IPS DF 4.7 (cell line): ENCODE results near the gene PJVK.

Source experiments
- DNase-seq: peaks from one replicate; pipeline ENCODE4 v3.0.0-alpha.2; 2013; ENCODE audit warnings: low spot score; ENCODE audit errors: extremely low read depth

Gene PJVK

GRCh38 chr2:178480227-178481181, 29.3 kb downstream of the PJVK start, which contains the start of gene PLEKHA3:
Gene PLEKHA3, plus strand, starts transcription at chr2:178480457. Its CDS starts 413 bp downstream, at chr2:178480870.
- no peak for DNase-seq

GRCh38 chr2:178482437-178482836, 31.3 kb downstream of the PJVK start:
- DNase-seq: no peak

- DNase-seq: no peak
Measured at GRCh38 chr2:178484245-178485041, 33.3 kb downstream of the PJVK start.

- no peak for DNase-seq
Measured at GRCh38 chr2:178485356-178485755, 34.2 kb downstream of the PJVK start.

- no peak for DNase-seq
Measured at GRCh38 chr2:178491612-178492011, 40.4 kb downstream of the PJVK start.

- DNase-seq: no peak
Measured at GRCh38 chr2:178496049-178496448, 44.9 kb downstream of the PJVK start.

GRCh38 chr2:178498137-178498536, 47.0 kb downstream of the PJVK start:
- no peak for DNase-seq

GRCh38 chr2:178499640-178500039, 48.5 kb downstream of the PJVK start:
- no peak for DNase-seq

- no peak for DNase-seq
Measured at GRCh38 chr2:178502751-178503150, 51.6 kb downstream of the PJVK start.

GRCh38 chr2:178506101-178506500, 54.9 kb downstream of the PJVK start:
- no peak for DNase-seq

GRCh38 chr2:178506524-178506923, 55.3 kb downstream of the PJVK start:
- peak; percentile 11 for DNase-seq

- no peak for DNase-seq
Measured at GRCh38 chr2:178506949-178507348, 55.8 kb downstream of the PJVK start.

- no peak for DNase-seq
Measured at GRCh38 chr2:178508646-178509045, 57.5 kb downstream of the PJVK start.

- DNase-seq: no peak
Measured at GRCh38 chr2:178510384-178510783, 59.2 kb downstream of the PJVK start.
